Omental fat pad (tissue), 4 donors: Measurements from ENCODE around the gene CLNK. TPM values are rescaled to one million over a fixed set of nuclear protein-coding genes. Genes with fewer than 3 reads are reported as not detected.

Experiments
- ATAC-seq: fragments of 150-250 bp; one replicate; pipeline ENCODE4 v1.9.1; 2016; ENCODE audit warnings: mild to moderate bottlenecking, moderate library complexity; ENCODE audit not compliant: low FRiP score
- DNase-seq: peaks from one replicate; pipeline ENCODE4 v3.0.0-alpha.2; 2019; ENCODE audit warnings: low spot score
- total RNA-seq, 4 donors: library from RNA; depleted of rRNA; stranded (reverse); fragments of >200 nt; gene quantifications; one replicate each; pipeline ENCODE4 v1.1.0, GENCODE V29; 2016
- TF ChIP-seq, protein P1 (sequence below), 3 donors: fragments of 450-650 bp; IDR thresholded peaks; one replicate each; pipeline ENCODE4 v1.5.1; 2016 to 2017; ENCODE audit warnings: antibody characterized with exemption in 3 of 3, mild to moderate bottlenecking in 3 of 3, moderate library complexity in 2 of 3

Gene CLNK
- total RNA-seq, 4 donors from 2014 or later = not detected

DNA sequence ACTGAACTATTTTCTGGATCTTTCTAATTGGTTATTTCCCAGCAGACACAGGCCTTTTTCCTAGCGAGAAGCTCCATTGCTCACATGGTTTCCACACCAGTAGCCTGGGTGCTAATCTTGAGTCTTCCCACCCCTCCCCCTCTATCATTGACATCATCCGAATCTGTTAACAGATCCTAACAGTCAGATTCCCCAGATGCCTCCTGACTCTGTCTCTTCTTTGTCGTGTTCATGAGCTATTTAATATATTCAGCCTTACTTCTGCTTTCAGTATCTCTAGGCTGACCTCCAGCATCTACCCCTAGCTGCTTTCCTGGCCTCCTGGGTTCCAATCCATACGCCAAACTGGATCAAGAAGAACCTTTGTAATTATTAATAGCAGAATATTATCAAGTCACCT lies 85.0 kb downstream of the CLNK start:
- no peak for DNase-seq
- no peak for ATAC-seq
- TF ChIP-seq, protein P1, sequence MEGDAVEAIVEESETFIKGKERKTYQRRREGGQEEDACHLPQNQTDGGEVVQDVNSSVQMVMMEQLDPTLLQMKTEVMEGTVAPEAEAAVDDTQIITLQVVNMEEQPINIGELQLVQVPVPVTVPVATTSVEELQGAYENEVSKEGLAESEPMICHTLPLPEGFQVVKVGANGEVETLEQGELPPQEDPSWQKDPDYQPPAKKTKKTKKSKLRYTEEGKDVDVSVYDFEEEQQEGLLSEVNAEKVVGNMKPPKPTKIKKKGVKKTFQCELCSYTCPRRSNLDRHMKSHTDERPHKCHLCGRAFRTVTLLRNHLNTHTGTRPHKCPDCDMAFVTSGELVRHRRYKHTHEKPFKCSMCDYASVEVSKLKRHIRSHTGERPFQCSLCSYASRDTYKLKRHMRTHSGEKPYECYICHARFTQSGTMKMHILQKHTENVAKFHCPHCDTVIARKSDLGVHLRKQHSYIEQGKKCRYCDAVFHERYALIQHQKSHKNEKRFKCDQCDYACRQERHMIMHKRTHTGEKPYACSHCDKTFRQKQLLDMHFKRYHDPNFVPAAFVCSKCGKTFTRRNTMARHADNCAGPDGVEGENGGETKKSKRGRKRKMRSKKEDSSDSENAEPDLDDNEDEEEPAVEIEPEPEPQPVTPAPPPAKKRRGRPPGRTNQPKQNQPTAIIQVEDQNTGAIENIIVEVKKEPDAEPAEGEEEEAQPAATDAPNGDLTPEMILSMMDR (IDR thresholded peaks at IDR 0.05) = no peak

DNA sequence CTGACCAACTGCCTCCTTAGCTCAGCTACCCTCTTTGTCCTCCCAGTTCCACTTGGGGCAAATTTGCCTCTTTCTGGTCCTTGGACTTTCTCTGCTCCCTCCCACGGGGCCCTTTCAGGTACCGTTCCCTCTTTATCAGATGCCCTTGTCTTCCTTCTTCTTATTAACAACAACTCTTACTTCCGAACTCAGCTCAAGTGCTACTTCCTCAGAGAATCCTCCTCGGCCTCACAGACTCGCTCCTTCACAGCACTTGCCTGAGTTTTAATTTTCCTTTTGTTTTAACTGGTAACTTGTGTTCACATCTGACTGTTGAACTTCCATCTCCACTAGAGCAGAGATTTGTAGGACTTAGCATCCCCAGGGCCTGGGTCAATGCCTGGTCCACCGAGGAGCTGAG lies 85.7 kb downstream of the CLNK start:
- DNase-seq (no peak), ATAC-seq (no peak)
- TF ChIP-seq, protein P1 (IDR thresholded peaks at IDR 0.05) = no peak

DNA sequence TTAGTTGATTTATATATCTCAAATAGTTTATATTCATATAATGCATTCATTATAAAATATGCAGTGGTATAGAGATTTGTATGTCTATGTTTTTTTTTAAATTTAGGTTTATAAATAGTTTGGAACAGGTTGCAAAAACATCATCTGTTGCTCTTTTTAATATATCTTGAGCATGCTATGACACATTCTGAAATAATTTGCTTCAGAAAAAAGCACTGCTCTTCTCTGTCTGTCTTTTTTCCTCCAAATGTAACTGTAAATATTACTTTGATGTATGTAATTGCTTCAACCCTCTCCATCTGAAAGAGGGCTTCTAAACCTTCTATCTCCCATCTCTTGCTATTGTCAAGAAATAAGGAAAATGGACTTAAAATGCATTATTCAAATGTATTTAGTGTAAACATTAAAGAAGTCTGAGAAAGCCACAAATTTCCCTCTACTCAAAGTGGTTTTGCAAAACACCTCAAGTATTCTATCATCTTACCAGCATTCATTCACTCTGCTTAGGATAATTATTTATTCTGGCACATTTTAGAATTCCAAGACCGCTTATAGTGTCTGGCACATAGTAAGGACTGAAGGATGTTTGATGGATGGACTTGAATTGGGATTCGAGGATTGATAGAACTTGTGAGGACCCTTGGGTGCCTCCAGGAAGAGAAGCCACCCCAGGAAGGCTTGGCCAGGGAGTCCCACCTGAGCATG lies 87.8 kb downstream of the CLNK start:
- TF ChIP-seq, protein P1 (IDR thresholded peaks at IDR 0.05) = no peak
- DNase-seq = no peak
- no peak for ATAC-seq

DNA sequence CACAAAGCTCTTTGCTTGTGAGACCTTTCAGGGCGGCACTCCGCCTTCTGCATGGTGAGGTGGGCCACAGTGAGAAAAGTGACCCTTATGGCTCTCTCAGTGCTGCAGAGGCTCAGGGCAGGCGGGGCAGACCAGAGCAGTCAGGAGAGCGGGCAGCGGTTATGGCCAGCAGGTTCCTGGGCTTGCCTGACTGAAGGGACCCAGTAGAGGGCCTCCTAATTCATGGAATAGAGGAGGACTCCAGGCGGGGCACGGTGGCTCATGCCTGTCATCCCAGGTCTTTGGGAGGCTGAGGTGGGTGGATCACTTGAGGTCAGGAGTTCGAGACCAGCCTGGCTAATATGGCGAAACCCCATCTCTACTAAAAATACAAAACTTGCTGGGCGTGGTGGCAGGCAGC lies 91.4 kb downstream of the CLNK start:
- TF ChIP-seq, protein P1 (IDR thresholded peaks at IDR 0.05) = no peak
- ATAC-seq (no peak), DNase-seq (no peak)

DNA sequence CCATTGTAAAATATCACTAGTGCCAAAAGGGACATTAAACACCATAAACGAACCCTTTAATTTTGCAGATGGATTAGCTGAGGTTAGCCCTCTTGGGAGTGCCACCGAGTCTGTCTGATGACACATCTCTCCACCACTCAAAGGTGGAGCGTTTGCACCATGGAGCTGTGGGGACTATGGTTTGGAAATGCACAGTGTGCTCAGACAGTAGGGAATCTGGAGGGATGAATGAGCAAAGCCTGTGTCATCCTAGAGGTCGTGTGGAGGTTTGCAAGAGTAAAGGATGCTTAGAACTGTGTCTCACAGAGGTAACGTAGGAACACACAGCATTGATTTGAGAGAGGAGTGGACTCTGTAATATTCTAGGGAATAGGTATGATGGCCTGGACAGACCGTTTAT lies 93.7 kb downstream of the CLNK start:
- TF ChIP-seq, protein P1 (IDR thresholded peaks at IDR 0.05) = no peak
- ATAC-seq (no peak), DNase-seq (no peak)

DNA sequence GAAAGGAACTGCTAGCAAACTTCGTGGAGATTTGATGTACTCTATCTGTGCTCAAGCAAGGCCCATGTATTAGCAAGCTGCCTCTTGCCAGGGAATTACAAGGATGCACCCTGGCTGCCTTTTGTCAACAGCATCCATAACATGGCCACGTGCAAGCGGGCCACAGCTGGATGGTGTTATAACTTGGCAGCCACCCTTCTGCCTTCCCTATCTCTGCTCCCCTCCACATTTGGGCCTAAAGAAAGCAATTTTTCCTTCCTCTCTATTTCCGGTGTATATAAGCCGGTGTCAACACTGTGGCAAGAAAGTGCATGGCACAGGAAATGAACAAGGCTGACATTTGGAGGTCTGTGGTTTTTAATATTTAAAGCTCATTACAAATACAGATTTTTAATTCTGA lies 94.8 kb downstream of the CLNK start:
- ATAC-seq (no peak), DNase-seq (no peak)
- TF ChIP-seq, protein P1 (IDR thresholded peaks at IDR 0.05) = no peak

DNA sequence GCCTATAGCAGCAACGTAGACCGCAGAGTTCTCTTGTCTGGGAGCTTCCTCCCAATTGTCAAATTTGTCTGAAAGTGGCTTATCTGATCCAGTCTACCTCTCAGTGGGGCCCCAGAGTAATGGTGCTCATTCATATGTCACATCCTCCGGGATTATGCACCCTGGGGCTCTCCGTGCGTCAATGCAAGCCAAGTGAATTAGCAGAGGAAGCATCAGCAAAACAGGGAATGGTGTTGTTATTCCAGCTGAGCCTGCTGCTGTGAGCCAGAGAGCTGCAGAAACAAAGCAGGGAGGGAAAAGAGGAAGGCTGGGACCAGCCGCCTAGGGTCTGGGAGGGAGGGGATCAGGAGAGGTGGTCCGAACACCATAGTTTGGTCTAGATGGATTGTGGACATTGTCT lies 95.2 kb downstream of the CLNK start:
- TF ChIP-seq, protein P1 (IDR thresholded peaks at IDR 0.05) = no peak
- ATAC-seq (no peak), DNase-seq (no peak)
